NT2/D1 (cell line): Measurements from ENCODE around the gene ABCA13.

ENCODE experiments used
- DNase-seq: peaks from one replicate; pipeline ENCODE4 v3.0.0-alpha.2; 2011; ENCODE audit warnings: low read depth, low spot score
- H3K27me3 ChIP-seq: 2 replicates; pipeline ENCODE4 v1.6.0; 2011; ENCODE audit warnings: mild to moderate bottlenecking; ENCODE audit not compliant: insufficient read length, insufficient read depth
- H3K36me3 ChIP-seq: 2 replicates; pipeline ENCODE4 v1.6.1; 2011; ENCODE audit warnings: mild to moderate bottlenecking, low read length, mixed read lengths; ENCODE audit not compliant: insufficient read depth, insufficient read length
- H3K4me1 ChIP-seq: 2 replicates; pipeline ENCODE4 v1.5.1; 2011; ENCODE audit not compliant: insufficient read depth, insufficient read length
- H3K4me3 ChIP-seq: 2 replicates; pipeline ENCODE4 v1.5.1; 2011; ENCODE audit warnings: low read depth; ENCODE audit not compliant: insufficient read length
- H3K9ac ChIP-seq: 2 replicates; pipeline ENCODE4 v1.6.0; 2011; ENCODE audit warnings: low read depth; ENCODE audit not compliant: insufficient read length
- H3K9me3 ChIP-seq: 2 replicates; pipeline ENCODE4 v1.5.1; 2011; ENCODE audit warnings: mild to moderate bottlenecking, low read length; ENCODE audit not compliant: insufficient read depth
- SUZ12 ChIP-seq: IDR thresholded peaks from 2 replicates; pipeline ENCODE4 v1.6.1; 2011; ENCODE audit not compliant: insufficient read length, insufficient read depth; ENCODE audit errors: extremely low read depth
- YY1 ChIP-seq: IDR thresholded peaks from 2 replicates; pipeline ENCODE4 v1.6.1; 2011; ENCODE audit not compliant: insufficient read length, insufficient read depth
- ZNF274 ChIP-seq: IDR thresholded peaks from 2 replicates; pipeline ENCODE4 v1.6.1; 2011; ENCODE audit warnings: mild to moderate bottlenecking, low read depth, low read length

The ABCA13 gene

GRCh38 chr7:48366096-48366495 is 194.8 kb downstream of the ABCA13 start:
- Histone ChIP-seq H3K9ac (no peak overlapping the region), H3K9me3 (no peaks in the 10 kb centered on the region), H3K4me1 (no peaks in the 10 kb centered on the region), H3K4me3 (no peak overlapping the region), H3K27me3 (no peaks in the 10 kb centered on the region), H3K36me3 (no peaks in the 10 kb centered on the region)
- no peak for DNase-seq
- TF ChIP-seq YY1 (no peak), ZNF274 (no peak), SUZ12 (no peak)

DNA sequence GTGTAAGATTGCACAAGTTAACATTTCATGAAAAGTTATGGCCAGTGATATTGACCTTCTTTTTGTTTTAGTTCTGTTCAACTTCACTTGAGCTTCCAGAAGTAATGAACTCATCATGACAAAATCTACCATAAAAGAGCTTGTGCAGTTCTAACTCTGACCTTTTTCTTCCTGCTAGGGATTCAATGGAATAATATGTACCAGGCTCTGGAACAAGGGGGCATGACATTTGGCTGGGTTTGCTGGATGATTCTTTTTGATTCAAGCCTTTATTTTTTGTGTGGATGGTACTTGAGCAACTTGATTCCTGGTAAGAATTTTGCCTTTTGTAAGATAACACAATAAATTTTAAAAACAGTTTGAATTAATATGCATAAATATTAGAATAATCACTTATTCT is 205.0 kb downstream of the ABCA13 start:
- Histone ChIP-seq H3K9ac (no peak overlapping the region), H3K27me3 (no peaks in the 10 kb centered on the region), H3K4me3 (no peak overlapping the region), H3K36me3 (no peaks in the 10 kb centered on the region), H3K9me3 (no peaks in the 10 kb centered on the region), H3K4me1 (no peaks in the 10 kb centered on the region)
- no peak for TF ChIP-seq ZNF274
- TF ChIP-seq SUZ12, result no peak
- no peak for TF ChIP-seq YY1
- DNase-seq, result no peak

GRCh38 chr7:48380921-48381320 is 209.7 kb downstream of the ABCA13 start:
- DNase-seq, result no peak
- no peaks in the 10 kb centered on the region for H3K36me3 ChIP-seq
- no peaks in the 10 kb centered on the region for H3K4me1 ChIP-seq
- TF ChIP-seq SUZ12 (no peak), YY1 (no peak), ZNF274 (no peak)
- no peaks in the 10 kb centered on the region for H3K9me3 ChIP-seq
- H3K27me3 ChIP-seq, result no peaks in the 10 kb centered on the region
- H3K4me3 ChIP-seq, result no peak overlapping the region
- H3K9ac ChIP-seq, result no peak overlapping the region

GRCh38 chr7:48381571-48381970 is 210.3 kb downstream of the ABCA13 start:
- Histone ChIP-seq H3K36me3 (no peaks in the 10 kb centered on the region), H3K27me3 (no peaks in the 10 kb centered on the region), H3K4me1 (no peaks in the 10 kb centered on the region), H3K4me3 (no peak overlapping the region), H3K9me3 (no peaks in the 10 kb centered on the region), H3K9ac (no peak overlapping the region)
- DNase-seq, result no peak
- TF ChIP-seq YY1, result no peak
- TF ChIP-seq SUZ12, result no peak
- no peak for TF ChIP-seq ZNF274

GRCh38 chr7:48384180-48384752 is 213.0 kb downstream of the ABCA13 start:
- Histone ChIP-seq H3K4me3 (no peak overlapping the region), H3K9ac (no peak overlapping the region), H3K9me3 (no peaks in the 10 kb centered on the region), H3K36me3 (no peaks in the 10 kb centered on the region), H3K27me3 (no peaks in the 10 kb centered on the region), H3K4me1 (no peaks in the 10 kb centered on the region)
- no peak for DNase-seq
- no peak for TF ChIP-seq YY1

GRCh38 chr7:48387932-48388331 is 216.7 kb downstream of the ABCA13 start:
- no peaks in the 10 kb centered on the region for H3K27me3 ChIP-seq
- H3K9me3 ChIP-seq, result peaks cover 16% of the 10 kb centered on the region; the same call in 1 of the 2 replicates
- H3K9ac ChIP-seq, result no peak overlapping the region
- no peak for TF ChIP-seq ZNF274
- TF ChIP-seq YY1, result no peak
- no peak for TF ChIP-seq SUZ12
- H3K4me1 ChIP-seq, result no peaks in the 10 kb centered on the region
- no peak for DNase-seq
- H3K36me3 ChIP-seq, result no peaks in the 10 kb centered on the region
- H3K4me3 ChIP-seq, result no peak overlapping the region

DNA sequence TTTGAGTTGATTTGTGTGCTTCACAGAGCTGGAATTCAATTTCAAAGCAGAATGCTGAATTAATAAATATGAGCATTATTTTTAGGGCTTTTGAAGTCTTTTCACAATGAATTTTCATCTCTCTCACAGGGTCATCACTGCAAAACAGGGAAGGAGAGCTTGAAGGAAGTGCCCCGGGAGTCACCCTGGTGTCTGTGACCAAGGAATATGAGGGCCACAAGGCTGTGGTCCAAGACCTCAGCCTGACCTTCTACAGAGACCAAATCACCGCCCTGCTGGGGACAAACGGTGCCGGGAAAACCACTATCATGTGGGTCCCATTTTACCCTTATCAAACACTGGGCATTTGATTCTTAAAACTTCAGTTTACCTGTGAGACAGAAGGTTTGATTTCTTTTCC is 217.7 kb downstream of the ABCA13 start:
- no peaks in the 10 kb centered on the region for H3K36me3 ChIP-seq
- TF ChIP-seq SUZ12 (no peak), YY1 (no peak), ZNF274 (no peak)
- H3K4me1 ChIP-seq, result no peaks in the 10 kb centered on the region
- H3K27me3 ChIP-seq, result no peaks in the 10 kb centered on the region
- H3K9me3 ChIP-seq, result peaks cover 16% of the 10 kb centered on the region; the same call in 1 of the 2 replicates
- no peak overlapping the region for H3K4me3 ChIP-seq
- no peak overlapping the region for H3K9ac ChIP-seq
- no peak for DNase-seq

DNA sequence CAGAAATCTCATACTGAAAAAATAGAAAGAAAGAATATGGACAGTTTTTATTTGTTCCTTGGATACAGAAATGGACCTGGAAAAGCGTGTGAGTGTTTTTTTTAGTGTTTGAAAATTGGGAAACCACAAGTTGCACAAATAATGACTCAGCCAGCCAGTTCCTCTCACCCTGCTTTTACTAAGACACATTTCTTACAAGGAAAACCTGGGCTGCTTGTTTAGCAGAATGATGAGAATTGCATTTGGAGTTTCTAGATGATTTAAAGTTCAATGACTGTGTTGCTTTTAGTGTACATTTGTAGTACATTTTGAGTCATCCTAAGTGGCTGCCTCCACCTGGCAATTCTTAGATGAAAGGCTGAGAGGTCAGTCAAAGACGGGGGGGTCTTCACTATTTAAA is 218.7 kb downstream of the ABCA13 start:
- Histone ChIP-seq H3K9ac (no peak overlapping the region), H3K36me3 (no peaks in the 10 kb centered on the region), H3K9me3 (peaks cover 16% of the 10 kb centered on the region; the same call in 1 of the 2 replicates), H3K4me1 (no peaks in the 10 kb centered on the region), H3K4me3 (no peak overlapping the region), H3K27me3 (no peaks in the 10 kb centered on the region)
- TF ChIP-seq YY1 (no peak), SUZ12 (no peak), ZNF274 (no peak)
- DNase-seq, result no peak
